ENCODE measurements around the gene VMAC.
"Not testable (repeated sequence)": the region's sequence is repeated elsewhere in the genome, so short reads cannot be mapped to it uniquely, and the experiment has no call there.

The VMAC gene, protein sequence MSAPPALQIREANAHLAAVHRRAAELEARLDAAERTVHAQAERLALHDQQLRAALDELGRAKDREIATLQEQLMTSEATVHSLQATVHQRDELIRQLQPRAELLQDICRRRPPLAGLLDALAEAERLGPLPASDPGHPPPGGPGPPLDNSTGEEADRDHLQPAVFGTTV

DNA sequence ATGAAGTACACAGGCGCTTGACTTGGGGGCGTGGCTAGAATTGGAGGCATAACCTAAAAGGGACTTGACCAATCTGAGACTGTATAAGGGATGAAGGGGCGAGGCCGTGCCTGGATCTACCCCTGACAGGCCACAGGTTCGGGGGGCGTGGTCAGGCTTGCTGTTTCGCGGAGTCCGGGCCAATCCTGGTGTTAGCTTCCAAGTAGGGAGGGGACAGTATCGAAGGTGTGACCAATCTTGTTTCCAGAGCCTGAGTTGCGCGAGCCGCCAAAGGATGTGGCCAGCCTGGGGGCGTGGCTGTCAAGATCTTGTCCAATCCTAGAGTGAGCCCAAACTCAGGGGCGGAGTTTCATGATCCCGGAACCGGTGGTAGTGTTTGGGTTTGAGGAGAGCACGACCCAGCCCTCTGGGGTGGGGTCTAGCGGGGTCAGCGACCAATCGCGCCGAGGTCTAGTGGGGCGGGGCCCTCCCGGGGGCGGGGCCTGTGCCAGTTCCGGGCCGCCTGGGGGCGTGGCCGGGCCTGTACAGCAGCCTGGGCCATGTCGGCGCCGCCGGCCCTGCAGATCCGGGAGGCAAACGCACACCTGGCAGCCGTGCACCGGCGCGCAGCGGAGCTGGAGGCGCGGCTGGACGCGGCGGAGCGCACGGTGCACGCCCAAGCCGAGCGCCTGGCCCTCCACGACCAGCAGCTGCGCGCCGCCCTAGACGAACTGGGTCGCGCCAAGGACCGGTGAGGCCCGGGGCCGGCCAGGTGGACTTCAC is at the start of gene VMAC:
Gene VMAC (plus strand): TSS at position 521 of the 762 bp plus-strand sequence. CDS start 19 bp downstream, at position 540.
- DNase-seq (ENCODE audit: low read depth) = peak; percentile 100

DNA sequence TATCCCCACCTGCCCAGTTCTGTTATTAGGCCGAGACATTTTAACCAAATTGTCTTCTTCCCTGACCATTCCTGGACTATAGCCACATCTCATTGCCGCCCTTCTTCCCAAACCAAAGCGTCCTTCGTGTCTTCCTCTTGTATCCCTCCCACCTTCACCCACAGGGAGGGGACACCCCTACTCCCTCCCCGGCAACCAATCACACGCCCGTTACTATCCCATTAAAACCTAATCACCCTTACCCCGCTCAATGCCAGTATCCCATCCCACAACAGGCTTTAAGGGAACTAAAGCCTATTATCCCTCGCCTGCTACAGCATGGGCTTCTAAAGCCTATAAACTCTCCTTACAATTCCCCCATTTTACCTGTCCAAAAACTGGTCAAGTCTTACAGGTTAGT is 49.5 kb upstream of the VMAC start:
- DNase-seq (ENCODE audit: low read depth) = not testable (repeated sequence)

DNA sequence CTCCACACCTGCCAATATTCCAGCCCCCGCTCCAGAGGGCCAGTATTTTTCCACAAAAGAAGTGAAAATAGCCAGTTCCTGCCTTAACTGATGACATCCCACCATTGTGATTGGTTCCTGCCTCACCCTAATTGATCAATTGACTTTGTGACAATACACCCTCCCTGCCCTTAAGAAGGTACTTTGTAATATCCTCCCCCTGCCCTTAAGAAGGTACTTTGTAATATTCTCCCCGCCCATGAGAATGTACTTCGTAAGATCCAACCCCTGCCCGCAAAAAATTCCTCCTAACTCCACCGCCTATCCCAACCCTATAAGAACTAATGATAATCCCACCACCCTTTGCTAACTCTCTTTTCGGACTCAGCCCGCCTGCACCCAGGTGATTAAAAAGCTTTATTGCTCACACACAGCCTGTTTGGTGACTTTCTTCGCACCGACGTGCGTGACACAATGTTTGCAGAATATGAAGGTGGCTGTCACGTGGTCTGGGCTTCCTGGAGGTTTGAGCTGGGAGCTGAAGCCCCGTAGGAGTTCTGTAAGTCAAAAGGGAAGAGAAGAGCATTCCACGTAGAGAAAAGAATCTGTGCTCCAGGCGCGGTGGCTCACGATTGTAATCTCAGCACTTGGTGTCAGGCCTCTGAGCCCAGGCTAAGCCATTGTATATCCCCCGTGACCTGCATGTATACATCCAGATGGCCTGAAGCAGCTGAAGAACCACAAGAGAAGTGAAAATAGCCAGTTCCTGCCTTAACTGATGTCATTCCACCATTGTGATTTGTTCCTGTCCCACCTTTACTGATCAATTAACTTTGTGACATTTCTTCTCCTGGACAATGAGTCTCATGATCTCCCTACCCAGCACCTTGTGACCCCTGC is 47.2 kb upstream of the VMAC start:
- DNase-seq (ENCODE audit: low read depth) = no peak

DNA sequence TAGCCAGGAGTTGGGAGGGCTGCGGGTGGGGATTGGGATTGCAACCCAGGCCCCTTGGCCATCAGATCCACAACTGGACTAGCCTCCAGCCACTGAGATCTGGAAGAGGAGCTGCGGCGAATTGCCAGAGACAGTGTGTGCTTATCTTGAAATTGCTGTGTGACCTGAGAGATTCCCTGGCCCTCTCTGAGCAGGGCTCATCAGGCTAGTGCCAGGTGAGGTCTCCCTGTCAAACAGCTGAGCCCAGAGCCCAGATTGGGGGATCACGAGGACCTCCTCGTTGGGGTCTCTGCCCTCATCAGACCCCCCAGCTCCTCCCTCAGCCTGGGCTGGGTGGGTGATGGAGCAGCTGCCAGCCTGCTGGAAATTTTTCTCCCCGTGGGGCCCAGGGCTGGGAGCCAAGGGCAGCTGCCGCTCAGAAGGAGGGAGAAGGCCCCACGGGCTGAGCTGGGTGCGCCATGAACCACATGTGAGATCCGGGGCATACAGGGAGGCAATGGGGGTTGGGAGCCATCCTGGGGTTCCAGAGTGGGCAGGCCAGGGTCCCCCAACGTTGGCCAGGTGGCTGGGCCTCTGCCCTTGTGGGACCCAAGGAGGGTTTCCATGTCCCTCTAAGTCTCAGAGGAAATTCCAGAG is 41.5 kb upstream of the VMAC start:
- no peak for DNase-seq (ENCODE audit: low read depth)

DNA sequence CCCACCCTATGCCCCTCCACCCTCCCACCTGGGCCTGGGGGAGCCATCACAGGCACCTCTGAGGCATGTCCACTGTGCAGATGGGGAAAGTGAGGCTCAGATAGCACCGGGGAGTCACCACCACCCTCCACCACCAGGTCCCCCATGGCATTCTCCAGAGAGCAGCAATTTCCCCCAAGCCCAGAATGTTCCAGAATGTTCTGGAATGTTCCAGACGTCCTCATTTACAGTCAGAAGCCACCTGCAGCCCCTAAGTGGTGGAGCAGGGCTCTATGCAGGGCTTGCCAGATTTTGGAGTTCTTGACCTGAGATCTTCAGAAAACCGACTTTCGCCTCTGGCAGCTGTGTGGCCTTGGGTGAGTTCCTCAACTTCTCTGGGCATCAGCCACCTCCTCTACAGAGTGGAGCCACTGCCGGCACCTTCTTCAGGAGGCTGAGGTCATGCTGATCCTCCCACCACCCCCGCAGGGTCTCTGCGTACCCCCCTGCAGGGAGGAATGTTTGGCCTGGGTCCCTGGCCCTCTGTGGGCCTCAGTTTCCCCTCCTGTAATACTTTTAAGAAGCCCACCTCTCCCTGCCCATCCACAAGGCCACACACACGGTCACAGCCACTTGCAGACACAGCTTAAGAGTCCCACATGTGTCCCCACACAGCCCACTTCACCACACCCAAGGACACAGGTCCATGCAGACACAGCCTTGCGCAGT is 40.5 kb upstream of the VMAC start:
- no peak for DNase-seq (ENCODE audit: low read depth)

DNA sequence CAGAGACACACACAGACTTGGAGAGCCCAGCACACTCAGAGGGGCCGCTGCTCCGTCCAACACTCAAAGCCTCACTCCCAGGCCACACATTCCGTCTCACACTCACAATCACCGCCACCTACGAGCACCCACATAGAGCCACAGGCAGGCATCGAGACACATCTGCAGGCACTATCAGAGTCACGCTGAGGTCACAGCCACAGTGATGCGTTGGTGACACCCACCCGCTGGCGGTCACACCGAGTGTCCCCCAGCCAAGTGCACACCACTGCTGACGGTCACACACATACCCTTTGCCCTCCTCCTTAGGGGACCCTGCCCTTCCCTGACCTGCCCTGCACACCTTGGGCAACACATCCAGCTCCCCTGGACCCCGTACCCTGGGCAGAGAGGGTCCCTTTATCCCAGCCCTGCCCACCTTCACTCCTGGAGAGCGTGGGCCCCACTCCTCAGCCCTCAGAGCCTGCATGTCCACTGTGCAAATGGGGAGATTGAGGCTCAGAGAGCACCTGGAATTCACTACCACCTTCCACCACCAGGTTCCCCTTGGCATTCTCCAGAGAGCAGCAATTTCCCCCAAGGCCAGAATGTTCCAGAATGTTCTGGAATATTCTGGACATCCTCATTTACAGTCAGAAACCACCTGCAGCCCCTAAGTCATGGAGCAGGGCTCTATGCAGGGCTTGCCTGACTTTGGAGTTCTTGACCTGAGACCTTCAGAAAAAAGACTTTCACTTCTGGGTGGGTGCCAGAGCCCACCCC is 39.8 kb upstream of the VMAC start:
- DNase-seq (ENCODE audit: low read depth) = no peak

DNA sequence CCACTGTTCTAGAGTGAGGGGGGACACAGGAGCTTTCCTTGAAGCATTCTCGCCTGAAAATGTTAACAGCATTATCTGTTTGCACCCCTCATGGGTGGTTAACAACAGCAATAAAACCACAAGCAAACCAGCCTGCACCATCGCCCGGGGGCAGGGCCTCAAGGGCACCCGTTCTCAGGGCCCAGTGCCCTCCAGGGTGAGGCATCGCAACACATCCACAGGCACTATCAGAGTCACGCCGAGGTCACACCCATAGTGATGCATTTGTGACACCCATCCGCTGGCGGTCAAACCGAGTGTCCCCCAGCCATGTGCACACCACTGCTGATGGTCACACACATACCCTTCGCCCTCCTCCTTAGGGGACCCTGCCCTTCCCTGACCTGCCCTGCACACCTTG is 38.9 kb upstream of the VMAC start:
- no peak for DNase-seq (ENCODE audit: low read depth)

DNA sequence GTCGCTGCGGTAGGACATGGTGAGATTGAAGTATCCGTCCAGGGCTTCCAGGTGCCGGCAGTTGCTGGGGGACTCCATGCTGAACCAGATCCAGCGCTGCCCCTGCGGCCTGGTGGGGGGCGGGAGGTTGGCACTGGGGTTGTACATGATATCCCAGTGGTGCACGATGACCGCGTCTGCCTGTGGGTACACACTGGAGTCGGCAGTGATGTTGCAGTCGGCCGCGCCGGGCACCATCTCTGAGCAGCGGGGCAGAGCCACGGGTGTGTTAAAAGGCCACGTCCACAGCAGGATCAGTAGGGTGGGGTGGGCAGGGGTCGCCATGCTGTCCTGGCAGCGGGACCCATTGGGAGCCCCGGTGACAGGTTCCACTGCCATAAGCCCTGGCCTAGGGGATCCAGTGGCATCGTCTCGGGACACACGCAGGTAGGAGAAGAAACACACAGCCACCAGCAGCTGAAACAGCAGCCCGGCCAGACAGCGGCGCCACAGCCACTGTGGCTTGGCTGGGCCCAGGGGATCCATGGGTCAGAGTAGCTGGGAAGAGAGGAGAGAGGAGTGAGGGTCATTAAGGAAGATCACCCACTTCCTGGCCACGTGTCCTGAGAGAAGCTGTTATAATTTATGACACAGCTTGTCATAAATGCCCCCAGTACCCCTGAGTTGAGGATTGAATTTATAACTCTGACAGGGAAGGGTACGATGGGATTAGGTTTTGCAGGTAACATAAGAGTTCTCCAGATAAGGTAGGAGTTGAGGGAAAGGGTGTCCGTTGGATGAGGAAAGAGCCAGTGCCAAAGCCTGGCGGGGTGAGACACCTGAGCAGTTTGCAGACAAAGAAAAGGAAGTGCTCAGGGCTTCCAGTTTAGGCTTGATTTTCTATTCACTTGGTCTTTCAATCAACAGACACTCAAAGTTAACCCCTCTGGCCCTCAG is 37.2 kb upstream of the VMAC start:
- DNase-seq (ENCODE audit: low read depth) = no peak

DNA sequence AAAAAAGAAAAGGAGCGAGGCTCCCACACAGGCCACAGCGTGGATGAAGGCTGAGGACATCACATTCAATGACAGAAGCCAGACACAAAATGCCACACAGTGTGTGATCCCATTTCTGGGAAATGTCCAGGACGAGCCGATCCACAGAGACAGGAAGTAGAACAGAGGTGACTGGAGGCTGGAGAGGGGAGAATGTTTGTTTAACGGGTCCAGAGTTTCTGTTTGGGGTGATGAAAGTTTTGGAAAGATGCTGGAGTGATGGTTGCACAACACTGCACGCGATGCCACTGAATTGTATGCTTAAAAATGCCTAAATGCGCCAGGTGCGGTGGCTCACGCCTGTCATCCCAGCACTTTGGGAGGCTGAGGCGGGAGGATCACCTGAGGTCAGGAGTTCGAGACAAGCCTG is 33.7 kb upstream of the VMAC start:
- DNase-seq (ENCODE audit: low read depth) = no peak

DNA sequence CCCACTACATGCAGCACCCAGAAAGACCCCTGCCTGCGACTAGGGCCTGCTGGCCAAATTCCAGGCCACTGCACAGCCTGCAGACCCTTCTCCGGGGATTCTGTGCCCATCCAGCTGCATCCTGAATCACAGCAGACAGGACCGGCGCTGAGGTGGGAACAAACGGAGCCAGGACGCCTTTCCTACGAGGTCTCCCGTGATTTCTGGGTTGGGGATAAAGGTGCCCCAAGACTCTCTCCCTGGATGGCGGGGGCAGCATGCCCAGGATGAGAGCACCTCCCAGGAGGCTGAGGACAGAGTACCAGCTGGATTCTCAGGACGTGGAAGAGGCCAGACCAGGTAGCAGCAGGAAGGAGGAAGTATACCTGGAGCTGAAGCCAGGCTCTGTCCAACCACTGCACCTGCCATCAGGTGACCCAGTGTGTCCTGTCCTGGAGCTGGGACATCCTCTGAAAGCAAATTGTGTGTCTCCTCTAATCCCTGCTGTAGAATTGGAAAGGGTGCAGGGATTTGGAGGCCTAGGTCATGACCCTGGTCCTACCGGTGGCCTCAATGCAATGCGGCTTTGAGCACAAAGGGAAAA is 31.0 kb upstream of the VMAC start:
- DNase-seq (ENCODE audit: low read depth) = no peak

DNA sequence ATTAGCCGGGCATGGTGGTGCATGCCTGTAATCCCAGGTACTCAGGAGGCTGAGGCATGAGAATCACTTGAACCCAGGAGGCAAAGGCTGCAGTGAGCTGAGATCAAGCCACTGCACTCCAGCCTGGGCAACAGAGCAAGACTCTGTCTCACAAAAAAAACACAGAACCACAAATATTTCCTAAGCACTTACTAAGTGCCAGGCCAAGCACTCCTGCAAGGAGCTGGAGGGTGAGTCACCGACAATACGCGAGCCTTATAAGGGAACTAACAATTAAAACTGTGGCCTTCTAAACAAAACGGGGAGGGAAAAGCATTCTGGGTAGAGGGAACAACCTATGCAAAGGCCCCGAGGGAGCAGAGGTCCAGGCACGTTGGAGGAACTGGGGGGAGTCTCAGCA is 30.2 kb upstream of the VMAC start:
- DNase-seq (ENCODE audit: low read depth) = not testable (repeated sequence)

DNA sequence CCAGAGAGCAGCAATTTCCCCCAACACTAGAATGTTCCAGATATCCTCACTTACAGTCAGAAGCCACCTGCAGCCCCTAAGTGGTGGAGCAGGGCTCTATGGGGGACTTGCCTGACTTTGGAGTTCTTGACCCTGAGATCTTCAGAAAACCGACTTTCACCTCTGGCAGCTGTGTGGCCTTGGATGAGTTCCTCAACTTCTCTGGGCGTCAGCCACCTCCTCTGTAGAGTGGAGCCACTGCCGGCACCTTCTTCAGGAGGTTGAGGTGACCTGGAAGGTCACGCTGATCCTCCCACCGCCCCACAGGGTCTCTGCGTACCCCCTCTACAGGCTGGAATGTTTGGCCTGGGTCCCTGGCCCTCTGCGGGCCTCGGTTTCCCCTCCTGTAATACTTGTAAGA is 27.2 kb upstream of the VMAC start:
- no peak for DNase-seq (ENCODE audit: low read depth)

DNA sequence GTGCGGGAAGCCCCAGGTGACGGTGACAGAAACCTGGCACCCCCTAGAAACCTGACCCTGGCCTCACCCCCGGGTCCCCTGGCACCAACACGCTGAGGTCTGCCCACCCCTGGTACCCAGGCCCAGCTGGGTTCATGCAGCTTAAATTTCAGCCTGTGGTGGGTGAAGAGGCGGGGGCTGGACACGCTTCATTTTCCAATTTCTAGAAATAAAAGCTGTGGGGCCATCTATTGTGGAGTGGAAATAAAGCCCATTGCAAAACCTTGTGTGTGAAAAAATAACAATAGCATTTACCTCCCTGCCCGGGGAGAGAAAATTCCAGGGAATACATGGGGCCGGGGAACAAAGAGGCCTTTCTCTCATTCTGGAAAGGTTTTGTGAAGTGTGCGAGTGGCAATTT is 26.8 kb upstream of the VMAC start:
- DNase-seq (ENCODE audit: low read depth) = no peak

DNA sequence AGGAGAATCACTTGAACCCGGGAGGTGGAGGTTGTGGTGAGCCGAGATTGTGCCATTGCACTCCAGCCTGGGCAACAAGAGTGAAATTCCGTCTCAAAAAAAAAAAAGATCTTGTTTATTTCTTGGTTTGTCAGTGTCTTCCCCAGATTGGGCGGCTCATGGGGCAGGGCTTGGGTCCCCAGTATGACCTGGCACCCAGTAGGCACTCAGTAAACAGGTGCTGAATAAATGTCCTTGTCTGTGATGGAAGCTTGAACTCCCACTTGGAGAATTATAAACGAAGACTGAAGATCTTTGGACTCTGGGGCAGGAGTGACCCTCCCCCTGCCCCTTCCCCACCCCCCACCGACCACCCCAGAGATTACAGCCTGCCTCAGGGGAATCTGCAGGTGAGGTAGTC is 24.5 kb upstream of the VMAC start:
- no peak for DNase-seq (ENCODE audit: low read depth)

DNA sequence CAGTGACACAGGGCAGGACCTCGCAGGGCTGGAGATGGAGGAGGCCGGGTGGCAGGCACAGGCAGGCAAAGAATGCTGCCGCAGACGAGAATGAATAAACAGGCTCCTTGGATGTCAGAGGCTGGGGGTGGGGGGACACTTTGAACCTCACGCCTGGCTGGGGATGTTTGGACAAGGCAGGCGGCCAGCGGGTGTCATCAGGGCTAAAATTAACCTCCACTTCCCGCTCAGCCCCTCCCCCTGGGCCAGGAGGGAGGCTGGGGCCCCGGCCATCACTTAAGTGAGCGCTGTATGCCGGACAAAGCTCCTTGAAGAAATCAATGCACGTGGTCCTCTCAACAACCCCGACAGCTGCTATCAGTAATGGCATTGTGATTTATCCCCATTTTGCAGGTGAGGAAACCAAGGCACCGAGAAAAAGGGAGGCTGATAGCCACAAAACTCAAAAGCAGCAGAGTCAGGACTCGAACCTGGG is 24.0 kb upstream of the VMAC start:
- no peak for DNase-seq (ENCODE audit: low read depth)

DNA sequence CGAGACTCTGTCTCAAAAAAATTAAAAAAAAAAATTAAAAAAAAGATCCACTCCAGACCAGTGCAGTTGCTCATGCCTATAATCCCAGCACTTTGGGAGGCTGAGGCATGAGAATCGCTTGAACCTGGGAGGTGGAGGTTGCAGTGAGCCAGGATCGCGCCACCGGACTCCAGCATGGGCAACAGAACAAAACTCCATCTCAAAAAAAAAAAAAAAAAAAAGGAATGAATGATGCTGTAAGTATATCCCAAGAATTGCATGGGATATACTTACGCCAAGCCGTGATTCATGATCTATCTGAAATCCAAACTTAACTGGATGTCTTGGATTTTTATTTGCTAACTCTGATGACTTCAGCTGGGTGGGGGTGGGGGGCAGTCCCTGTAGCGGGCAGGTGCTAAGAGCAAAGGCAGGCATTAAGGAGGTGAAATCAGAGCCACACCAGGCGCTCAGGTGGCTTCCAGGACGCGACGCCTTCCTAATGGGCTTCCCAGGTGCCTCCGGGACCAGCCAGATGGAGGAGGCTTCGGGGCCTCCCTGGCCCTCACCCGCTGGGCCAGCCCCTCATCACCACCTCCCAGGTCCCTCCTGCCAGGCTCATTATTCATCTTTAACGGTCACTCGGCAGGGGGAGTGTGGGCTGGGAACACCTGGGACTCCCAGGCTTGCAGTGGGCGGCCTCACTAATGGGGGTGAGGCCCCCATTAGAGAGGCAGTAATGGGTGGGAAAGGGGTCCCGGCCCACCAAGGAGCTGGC is 23.0 kb upstream of the VMAC start:
- no peak for DNase-seq (ENCODE audit: low read depth)

DNA sequence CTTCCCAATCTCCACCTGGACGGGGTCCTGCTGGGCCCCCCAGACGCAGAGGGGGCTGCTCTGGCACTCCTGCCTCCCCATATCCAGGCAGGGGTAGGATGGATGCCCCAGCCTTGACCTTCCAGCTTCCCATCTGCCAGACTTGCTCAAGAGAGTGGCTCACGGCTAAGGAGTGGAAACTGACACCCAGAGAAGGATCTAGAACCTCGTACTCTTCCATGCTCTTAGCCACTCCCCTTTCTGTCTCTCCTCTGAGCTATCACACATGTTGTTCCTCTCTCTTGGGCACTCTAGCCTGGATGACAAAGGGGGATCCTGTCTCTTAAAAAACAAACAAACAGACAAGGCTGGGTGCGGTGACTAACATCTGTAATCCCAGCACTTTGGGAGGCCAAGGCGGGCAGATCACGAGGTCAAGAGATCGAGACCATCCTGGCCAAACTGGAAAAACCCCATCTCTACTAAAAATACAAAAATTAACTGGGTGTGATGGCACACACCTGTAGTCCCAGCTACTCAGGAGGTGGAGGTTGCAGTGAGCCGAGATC is 22.2 kb upstream of the VMAC start:
- DNase-seq (ENCODE audit: low read depth) = no peak

DNA sequence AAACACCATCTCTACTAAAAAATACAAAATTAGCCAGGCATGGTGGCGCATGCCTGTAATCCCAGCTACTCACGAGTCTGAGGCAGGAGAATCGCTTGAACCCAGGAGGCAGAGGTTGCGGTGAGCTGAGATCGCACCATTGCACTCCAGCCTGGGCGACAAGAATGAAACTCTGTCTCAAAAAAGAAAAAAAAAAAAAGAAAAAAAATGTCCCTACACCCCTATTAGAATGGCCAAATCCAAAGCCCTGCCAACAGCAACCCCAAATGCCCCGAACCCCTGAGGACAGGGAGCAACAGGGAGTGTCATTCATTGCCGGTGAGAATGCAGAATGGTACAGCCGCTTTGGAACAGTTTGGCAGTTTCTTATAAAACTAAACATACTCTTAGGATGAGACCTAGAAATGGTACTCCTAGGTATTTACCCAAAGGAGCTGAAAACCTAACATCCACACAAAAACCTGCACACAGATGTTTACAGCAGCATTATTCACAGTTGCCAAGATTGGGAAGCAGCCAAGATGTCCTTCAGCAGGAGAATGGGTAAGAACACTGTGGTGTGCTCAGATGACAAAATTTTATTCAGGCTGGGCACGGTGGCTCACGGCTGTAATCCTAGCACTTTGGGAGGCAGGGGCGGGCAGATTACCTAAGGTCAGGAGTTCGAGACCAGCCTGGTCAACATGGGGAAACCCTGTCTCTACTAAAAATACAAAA is 21.4 kb upstream of the VMAC start:
- DNase-seq (ENCODE audit: low read depth) = not testable (repeated sequence)
